HT-29 (cell line): ENCODE results near the gene RGS6. TPM values are rescaled to one million over a fixed set of nuclear protein-coding genes. Genes with fewer than 3 reads are reported as not detected.

ENCODE experiments used
- DNase-seq: peaks from one replicate; pipeline ENCODE4 v3.0.0-alpha.2; 2015; ENCODE audit warnings: low spot score
- total RNA-seq: library from RNA; depleted of rRNA; stranded (reverse); fragments of >200 nt; shearing (Covaris generic); gene quantifications from 2 replicates; pipeline ENCODE4 v1.2.3, GENCODE V29; 2014

RGS6 gene
- total RNA-seq, 1 experiment from 2014 or later: not detected

DNA sequence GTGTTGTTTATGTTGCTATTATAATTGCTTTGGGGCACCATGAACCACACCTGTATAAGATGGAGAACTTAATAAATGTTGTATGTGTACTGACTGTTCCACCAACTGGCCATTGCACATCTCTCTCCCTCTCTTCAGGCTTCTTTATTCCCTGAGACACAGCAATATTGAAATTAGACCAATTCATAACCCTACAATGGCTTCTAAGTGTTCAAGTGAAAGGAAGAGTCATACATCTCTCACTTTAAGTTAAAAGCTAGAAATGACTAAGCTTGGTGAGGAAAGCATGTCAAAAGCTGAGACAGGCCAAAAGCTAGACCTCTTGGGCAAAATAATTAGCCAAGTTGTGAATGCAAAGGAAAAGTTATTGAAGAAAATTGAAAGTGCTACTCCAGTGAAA is 373.3 kb downstream of the RGS6 start:
- no peak for DNase-seq

DNA sequence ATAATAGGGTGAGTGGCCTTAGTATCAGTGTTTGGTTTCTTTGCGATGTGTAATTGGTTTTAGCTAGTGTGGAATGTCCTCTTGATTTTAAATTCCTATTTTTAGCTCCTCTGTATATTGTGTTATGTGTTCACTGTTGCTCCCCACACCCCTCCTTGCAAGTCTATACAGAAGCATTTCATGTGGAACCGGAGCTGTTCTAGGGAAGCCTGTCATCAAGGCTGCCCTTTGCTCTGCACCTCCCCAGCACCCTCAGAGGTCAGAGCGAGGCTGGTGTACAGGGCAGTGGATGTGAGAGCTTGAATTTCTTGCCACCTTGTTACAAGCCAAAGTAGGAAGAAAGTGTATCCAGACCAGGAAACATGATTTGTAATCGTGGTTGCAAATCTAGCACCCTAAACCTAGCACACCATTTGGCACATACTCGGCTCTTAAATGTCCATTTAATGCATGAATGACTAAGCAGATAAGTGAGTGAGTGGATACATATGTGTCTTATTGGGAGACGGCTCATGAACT is 376.8 kb downstream of the RGS6 start:
- DNase-seq: no peak

DNA sequence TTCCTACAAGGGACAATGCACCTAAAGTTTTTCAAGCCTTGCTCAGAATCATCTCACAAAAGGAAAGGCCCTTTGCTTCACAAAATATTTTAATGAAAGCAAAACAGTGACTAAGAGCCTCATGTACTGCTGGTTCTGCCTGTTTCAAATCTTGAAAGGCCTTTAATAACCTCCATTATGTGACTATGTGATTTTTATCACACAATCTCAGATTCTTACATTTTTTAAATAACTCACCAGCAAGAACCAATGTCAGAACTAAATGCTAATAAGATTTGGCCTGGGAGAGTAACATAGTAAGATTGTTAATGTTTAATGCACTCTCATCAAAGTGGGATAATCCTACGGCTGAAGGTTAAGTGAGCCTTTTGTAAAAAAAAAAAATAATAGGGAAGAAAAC is 378.9 kb downstream of the RGS6 start:
- no peak for DNase-seq

DNA sequence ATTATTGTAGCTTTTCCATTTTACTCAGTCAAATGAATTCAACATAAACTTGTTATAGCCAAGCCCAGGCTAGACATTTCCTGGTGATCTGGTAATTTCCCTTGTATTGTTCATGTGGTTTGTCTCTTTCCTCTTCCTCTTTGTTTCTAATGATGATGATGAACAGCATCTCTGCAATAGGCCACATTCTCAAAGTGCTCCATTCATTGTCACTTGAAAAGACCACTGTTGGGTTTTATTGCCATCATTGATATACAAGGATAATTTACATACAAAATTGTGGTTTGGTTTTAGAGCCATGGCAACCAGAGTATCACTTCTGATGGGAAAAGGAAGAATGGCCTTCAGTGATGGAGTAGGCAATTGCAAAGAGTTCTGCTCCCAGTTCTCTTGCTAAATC is 379.3 kb downstream of the RGS6 start:
- DNase-seq: no peak

DNA sequence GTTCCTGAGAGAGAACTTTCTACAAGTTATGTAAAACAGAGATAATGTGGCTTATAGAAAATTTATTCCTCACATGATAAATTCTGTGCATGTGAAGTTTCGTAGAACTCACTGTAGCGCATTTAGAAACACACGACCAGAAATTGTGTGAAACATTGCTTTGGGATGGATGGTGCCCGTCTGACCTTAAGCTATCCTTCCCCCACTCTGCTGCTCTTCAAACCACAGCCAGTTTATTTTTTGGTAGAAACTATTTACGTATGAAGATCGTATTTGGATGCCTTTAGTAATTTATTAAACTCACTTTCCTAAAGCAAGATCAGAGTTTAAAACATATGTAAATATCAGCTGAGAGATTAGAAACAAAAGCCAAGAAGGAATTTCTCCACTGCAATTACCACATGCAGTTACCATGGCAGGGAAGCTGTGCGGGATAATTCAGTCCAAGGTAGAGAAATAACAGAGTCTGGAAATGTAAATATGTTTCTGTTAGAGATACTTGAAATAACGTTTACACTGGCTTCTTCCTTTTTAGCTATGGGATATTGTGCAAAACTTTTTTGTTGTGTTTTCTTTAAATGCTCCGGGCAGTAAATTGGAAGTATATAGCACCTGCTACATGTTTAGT is 382.7 kb downstream of the RGS6 start:
- no peak for DNase-seq

DNA sequence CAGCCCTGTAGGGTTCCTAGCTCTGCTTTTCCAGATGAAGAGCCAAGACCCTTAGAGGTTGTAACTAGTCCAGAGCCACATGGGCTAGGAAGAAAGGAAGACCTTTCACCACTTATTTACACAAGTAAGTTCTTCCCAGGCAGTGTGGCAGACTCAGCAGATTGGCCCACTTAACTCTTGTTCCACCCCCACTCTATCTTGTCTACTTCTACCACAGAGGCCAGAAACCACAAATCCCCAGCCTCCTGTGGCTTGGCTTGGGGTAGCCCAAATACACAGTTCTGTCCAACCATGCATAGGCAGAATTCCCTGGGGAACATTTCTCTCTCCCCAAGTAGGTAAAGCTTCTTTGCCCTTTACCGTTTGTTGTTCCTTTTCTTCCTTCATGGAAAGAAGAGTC is 383.5 kb downstream of the RGS6 start:
- DNase-seq: no peak

DNA sequence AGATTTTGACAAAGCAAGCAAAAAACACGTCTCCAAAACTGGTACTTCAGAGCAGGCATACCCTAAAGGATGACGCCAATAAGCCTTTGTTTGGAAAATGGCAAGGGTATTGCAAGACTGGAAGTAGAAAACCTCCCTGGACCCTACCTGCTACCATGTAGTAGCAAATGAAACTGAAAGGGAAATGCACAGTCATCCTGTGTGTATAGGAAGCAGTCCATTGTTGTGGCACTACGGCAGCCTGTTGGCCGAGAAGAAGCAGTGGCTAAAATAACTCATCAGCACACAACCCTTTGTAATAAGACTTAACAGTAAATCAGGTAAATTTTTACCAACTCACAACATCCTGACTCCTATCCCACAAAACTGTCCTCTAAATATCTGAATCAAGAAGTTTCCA is 386.4 kb downstream of the RGS6 start:
- no peak for DNase-seq

DNA sequence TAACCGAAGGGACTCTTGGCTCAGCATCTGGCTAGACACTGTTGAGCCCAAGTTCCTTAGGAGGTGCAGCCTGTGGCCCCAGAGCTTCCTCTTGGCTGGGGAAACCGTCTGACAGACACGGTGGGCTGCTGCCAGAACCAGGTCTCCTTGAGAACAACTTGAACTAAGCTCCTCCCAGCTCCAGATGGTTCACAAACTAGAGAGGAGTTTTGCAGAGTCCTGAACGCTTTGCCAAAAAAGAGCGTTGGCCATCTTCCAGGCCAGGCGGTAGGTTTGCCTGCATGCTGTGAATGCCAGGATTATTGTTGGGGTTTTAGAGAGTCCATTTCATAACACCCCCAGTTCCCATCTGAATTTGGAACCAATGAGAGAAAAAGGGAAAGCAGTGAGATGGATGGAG is 399.8 kb downstream of the RGS6 start:
- DNase-seq: no peak

DNA sequence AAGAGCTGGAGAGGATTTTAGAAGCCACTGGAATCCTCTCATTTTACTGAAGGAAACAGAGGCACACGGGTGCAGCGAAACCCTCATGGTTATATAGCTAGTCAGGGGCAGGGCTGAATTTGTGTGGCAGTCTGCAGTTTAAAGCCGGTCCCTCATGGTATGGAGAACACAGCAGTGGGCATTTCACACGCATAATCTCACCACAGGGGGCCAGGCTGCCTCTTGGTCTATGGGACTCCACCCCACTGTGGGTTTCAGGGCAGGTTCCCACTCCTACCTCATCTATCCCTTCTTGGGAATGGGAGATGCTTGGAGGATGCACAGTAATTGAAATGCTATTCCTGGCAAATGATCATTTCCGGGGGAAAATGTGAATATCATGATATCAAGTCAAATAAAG is 400.6 kb downstream of the RGS6 start:
- DNase-seq: no peak

DNA sequence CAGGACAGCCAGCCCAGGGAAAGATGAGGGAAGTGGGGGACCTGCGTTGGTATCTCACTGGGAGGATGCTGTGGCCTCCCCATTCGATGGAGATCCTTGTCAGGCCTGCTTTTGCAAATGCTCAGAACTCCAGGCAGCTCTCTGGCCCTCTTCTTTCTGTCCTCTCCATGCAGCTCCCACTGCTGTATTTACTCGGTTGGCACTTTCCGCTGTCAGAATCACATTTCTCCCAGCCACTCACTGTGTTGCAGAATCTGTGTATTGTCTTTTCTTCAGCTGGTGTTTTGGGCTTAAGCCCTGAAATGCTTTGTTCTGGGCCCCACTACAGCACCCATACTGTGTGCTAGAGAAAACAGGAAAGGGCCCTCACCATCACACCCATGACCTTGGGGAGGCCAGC is 401.1 kb downstream of the RGS6 start:
- no peak for DNase-seq

DNA sequence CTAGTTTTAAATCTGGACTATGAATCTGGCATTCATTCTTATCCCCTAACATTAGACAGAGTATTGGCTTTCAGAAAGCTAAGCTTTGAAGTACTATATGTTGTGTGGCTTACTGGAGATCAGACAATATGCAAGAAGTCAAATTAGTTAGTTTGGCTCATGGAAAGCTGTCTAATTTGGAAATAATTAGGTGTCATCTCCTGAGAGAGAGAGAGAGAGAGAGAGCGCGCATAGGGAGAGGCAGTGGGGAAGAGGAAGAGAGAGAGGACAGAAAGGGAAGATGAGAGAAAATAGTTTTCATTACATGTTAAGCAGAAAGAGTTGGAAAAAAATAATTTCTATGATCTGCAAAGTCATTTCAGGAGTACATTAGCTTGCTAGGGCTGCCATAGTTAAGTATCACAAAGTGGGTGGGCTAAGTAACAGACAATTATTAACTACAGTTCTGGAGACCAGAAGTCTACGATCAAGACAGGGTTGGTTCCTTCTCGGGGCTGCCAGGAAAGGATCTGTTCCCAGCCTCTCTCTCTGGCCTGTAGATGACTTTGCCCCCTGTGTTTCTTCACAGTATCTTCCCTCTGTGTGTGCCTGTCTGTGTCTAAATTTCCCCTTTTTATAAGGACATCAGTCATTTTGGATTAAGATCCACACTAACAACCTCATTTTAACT is 404.2 kb downstream of the RGS6 start:
- DNase-seq: no peak

DNA sequence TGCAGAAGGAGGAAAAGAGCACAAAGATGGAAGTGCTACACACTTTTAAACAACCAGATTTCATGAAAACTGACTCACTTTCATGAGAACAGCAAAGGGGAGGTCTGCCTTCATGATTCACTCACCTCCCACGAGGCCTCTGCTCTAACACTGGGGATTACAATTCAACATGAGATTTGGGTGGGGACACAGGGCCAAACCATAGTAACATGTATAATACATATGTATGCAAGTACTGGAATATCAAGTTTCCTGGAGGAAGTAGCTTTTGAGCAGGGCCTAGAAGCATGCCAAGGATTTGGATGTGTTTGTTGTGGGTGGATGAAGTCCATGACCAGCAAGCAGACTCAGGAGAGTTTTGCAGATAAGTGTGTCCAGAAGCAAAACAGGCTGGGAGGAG is 409.0 kb downstream of the RGS6 start:
- DNase-seq: no peak

DNA sequence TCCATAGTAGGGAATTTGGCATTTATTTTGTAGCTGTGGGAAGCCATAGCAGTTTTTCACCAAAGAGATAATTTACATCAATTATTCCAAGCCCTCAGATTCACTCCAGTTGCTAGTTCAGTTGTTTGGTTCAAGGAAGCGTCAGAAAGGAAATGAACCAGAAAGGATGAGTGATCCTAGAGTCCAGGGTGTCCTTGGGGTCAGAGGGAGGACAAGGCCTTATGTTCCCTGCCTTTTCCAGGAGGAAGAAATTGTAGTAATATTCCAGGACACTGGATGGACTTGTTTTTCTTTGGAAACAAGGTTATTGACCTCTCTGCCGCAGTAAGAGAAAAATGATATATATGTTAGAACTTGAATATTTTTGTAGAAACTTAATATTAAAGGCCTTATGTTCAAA is 409.5 kb downstream of the RGS6 start:
- no peak for DNase-seq

DNA sequence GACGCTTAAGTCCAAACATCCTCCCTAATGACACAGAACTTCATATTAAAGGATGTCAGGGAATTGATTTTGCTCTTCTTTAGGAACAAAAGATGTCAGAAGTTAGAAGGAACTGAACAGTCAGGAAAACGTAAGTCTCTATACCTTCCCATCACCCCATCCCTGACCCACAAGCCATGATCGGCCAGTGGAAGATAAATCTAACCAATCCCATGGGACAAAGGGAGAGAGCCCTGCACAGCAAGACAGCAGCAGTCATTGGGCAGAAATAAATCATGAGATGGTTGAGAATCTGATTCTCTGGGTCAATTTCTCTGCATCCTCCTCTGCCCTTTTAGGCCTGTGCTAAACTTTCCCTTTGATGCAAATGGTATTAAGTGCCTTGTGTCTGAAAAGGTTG is 414.9 kb downstream of the RGS6 start:
- no peak for DNase-seq

DNA sequence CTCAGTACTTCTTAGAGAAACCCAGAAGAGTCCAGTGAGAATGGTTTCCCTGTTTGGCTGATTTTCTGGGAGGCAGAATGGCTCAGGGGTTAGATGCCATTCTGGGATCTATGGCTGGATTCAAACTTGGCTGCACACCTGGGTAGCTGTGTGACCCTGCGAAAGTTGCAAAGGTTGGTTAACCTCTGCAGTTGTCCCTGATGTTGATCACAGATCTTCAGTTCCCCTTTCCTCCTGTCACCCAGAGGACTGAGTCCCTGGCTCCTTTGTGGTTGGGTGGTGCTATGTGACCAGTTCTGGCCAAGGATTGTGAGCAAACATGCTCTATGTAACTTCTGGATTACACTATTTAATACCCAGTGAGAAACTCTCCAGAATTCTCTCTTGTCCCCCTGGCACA is 418.0 kb downstream of the RGS6 start:
- no peak for DNase-seq

DNA sequence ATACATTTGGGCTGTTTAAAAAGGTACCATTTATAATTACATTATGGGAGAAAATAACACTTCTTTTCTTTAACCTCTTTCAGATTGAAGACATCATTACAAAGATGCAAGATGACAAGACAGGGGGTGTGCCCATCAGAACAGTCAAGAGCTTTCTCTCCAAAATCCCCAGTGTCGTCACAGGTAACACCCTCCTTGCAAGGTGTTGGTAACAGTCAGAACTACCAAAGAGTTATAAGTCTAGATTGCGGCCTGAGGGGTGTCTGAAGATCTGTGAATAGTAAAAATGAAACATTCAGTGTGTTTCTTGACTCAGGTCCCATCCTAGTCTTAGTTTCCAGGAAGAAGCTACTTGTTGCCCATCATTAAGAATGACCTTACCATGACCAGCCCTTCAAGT is 419.8 kb downstream of the RGS6 start:
- no peak for DNase-seq

DNA sequence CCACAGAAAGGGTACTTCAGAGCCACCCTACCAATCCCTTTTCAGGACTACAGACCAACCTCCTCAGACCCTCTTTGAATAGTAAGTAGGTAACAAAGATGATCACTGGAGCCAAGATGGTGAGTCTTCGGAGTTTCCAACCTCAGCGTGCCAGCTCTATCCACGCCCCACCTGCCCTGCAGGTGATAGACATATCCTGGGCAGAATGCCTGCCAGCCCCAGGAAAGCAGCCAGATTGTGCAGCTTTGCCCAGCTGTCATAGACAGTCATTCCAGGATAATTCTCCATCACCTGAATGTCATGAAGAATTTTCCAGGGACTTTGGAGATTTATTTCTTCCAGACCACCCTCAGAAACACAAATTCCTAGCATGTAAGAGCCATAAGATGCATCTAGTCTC is 434.4 kb downstream of the RGS6 start:
- no peak for DNase-seq

DNA sequence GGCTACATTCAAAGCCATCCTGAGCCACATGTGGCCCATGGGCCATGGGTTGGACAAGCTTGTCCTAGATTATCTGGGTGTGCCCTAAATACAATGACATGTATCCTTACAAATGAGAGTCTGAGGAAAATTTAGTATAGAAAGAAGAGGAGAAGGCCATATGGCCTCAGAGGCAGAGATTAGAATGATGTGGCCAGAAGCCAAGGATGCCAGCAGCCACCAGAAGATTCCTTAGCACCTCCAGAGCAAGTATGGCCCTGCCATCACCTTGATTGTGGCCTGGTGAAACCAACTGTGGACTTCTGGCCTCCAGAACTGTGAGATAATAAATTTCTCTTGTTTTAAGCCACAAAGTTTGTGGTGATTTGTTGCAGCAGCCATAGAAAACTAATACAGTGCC is 436.9 kb downstream of the RGS6 start:
- no peak for DNase-seq

DNA sequence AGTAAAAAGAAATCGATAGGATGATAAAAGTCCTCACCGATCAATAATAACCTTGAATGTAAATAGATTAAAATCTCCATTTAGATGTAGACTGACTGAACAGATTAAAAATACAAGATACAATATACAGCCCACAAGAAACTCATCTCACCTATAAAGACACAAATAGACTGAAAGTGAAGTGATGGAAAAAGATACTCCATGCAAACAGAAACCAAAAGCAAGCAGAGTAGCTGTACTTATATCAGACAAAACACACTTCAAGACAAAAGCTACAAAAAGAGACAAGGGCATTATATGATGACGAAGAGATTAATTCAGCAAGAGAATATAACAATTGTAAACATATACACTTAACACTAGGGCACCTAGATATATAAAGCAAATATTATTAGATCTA is 444.8 kb downstream of the RGS6 start:
- no peak for DNase-seq

DNA sequence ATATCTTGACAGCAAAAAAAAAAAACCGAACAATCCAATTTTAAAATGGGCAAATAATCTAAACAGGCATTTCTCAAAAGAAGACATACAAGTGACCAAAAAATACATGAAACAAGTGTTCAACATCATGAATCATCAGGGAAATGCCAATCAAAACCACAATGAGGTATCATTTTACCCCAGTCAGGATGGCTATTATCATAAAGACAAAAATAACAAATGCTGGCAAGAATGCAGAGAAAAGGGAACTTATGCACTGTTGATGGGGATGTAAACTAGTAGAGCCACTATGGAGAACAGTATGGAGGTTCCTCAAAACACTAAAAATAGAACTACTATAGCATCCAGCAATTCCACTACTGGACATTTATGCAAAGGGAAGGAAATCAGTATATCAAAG is 448.2 kb downstream of the RGS6 start:
- DNase-seq: no peak

DNA sequence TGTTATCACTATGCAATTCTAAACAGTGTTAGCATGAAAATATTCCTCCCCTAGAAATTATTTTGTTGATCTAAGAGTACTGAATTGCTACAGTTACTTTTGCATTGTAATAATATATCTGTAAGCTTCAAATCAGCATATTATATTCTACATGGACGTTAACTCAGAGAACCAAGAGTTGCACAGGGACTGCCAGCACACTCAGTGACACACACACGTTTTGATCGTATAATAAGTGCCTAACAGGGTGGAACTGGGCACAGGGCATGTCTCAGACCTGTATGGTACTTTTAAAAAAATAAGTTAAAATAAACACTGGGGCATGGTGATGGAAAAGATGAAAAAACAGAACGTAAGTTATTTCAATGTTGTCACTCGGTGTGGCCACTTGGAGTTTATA is 451.6 kb downstream of the RGS6 start:
- DNase-seq: no peak

DNA sequence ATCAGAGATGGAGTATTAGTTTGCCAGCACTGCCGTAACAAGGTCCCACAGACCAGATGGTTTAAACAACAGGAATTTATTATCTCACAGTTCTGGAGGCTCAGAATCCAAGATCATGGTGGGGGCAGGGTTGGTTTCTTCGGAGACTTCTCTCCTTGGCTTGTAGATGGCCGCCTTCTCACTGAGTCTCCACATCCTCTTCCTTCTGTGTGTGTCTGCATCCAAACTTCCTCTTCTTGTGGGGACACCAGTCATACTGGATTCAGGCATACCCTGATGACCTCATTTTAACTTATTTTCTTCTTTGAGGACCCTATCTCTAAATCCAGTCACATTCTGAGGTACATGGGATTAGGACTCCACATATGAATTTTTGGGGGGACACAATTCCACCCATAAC is 455.5 kb downstream of the RGS6 start:
- no peak for DNase-seq

DNA sequence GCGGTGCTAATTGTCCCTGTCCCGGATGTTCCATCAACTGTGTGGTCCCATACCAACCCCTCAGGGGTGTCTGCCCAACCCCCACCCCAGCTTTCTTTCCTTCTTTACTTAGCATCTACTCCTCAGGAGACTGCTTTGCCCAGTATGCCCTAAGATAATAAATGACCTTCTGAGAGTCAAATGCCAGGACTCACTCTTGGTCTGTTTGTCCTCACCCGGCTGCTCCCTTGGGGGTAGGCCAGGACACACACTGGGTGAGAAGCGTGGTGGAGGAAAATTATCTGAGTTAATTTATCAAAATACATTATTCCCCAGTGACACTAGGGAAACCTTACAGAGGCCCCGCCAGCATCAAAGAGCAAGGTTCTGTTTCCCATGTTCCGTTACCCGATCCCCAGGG is 457.0 kb downstream of the RGS6 start:
- DNase-seq: no peak
